Astrocyte (in vitro differentiated cells and primary cell): Measurements from ENCODE around the gene CPED1. TPM values are rescaled to one million over a fixed set of nuclear protein-coding genes. Genes with fewer than 3 reads are reported as not detected.

Experiments
- DNase-seq: peaks from one replicate; pipeline ENCODE4 v3.0.0-alpha.2; 2010; ENCODE audit warnings: low read depth
- FAIRE-seq: peaks from 2 replicates; lab custom pipeline; 2011; peaks lifted over from hg19 to GRCh38; lab: Jason Lieb, UNC
- H2AFZ ChIP-seq: 2 replicates; pipeline ENCODE4 v1.6.0; 2012; ENCODE audit warnings: low read depth, low read length, inconsistent platforms
- H3K27ac ChIP-seq: 2 replicates; pipeline ENCODE4 v1.5.1; 2011; ENCODE audit warnings: low read depth, low read length, inconsistent platforms
- H3K27me3 ChIP-seq: 2 replicates; pipeline ENCODE4 v1.6.0; 2011; ENCODE audit warnings: low read length, inconsistent platforms; ENCODE audit not compliant: insufficient read depth
- H3K36me3 ChIP-seq: 2 replicates; pipeline ENCODE4 v1.5.1; 2011; ENCODE audit warnings: low read length, inconsistent platforms; ENCODE audit not compliant: insufficient read depth
- H3K4me1 ChIP-seq: 2 replicates; pipeline ENCODE4 v1.5.1; 2011; ENCODE audit warnings: low read length, inconsistent platforms; ENCODE audit not compliant: insufficient read depth
- H3K4me2 ChIP-seq: 2 replicates; pipeline ENCODE4 v1.6.0; 2012; ENCODE audit warnings: low read length, inconsistent platforms
- H3K4me3 ChIP-seq: 2 replicates; pipeline ENCODE4 v1.5.1; 2011; ENCODE audit warnings: low read depth, mild to moderate bottlenecking, low read length, inconsistent platforms; ENCODE audit not compliant: insufficient read depth
- H3K79me2 ChIP-seq: 2 replicates; pipeline ENCODE4 v1.6.0; 2012; ENCODE audit warnings: mild to moderate bottlenecking, low read length, inconsistent platforms; ENCODE audit not compliant: insufficient read depth
- H3K9ac ChIP-seq: 2 replicates; pipeline ENCODE4 v1.6.0; 2012; ENCODE audit warnings: mild to moderate bottlenecking, low read length, inconsistent platforms
- H3K9me3 ChIP-seq: 2 replicates; pipeline ENCODE4 v1.5.1; 2012; ENCODE audit warnings: low read depth, mild to moderate bottlenecking, low read length, inconsistent platforms; ENCODE audit not compliant: insufficient read depth
- H4K20me1 ChIP-seq: 2 replicates; pipeline ENCODE4 v1.6.0; 2012; ENCODE audit warnings: low read length, inconsistent platforms; ENCODE audit not compliant: insufficient read depth
- H3K27ac Mint-ChIP-seq: one replicate; pipeline ENCODE4 v1.8.0; 2021; ENCODE audit warnings: mild to moderate bottlenecking, mixed read lengths; ENCODE audit not compliant: unreplicated experiment
- H3K27me3 Mint-ChIP-seq: one replicate; pipeline ENCODE4 v1.8.0; 2021; ENCODE audit warnings: low read depth, mixed read lengths; ENCODE audit not compliant: unreplicated experiment
- H3K36me3 Mint-ChIP-seq: one replicate; pipeline ENCODE4 v1.8.0; 2021; ENCODE audit warnings: low read depth, mixed read lengths; ENCODE audit not compliant: unreplicated experiment
- H3K4me1 Mint-ChIP-seq: one replicate; pipeline ENCODE4 v1.8.0; 2021; ENCODE audit warnings: low read depth, mixed read lengths; ENCODE audit not compliant: unreplicated experiment
- H3K4me3 Mint-ChIP-seq: one replicate; pipeline ENCODE4 v1.8.0; 2021; ENCODE audit warnings: mild to moderate bottlenecking, moderate library complexity, mixed read lengths; ENCODE audit not compliant: unreplicated experiment
- H3K9me3 Mint-ChIP-seq: one replicate; pipeline ENCODE4 v1.8.0; 2021; ENCODE audit warnings: mild to moderate bottlenecking, mixed read lengths; ENCODE audit not compliant: unreplicated experiment
- CTCF ChIP-seq: IDR thresholded peaks from 2 replicates; pipeline ENCODE4 v1.5.1; 2011; ENCODE audit warnings: low read depth, mild to moderate bottlenecking, inconsistent platforms, low read length, moderate library complexity; ENCODE audit not compliant: insufficient read depth
- EZH2 ChIP-seq: IDR thresholded peaks from 2 replicates; pipeline ENCODE4 v1.6.1; 2012; ENCODE audit warnings: mild to moderate bottlenecking, low read length, inconsistent platforms; ENCODE audit not compliant: insufficient read depth
- total RNA-seq: library from RNA; stranded (reverse); gene quantifications from 2 replicates; pipeline ENCODE4 v1.2.1, GENCODE V29; 2021

CPED1 gene
- total RNA-seq, 1 donor from 2014 or later: 6.1 TPM

- no peaks in the 10 kb centered on the region for H4K20me1 ChIP-seq
- H3K36me3 Mint-ChIP-seq: no peaks in the 10 kb centered on the region
- no peak for TF ChIP-seq EZH2
- no peak for TF ChIP-seq CTCF
- no peaks in the 10 kb centered on the region for H3K27me3 ChIP-seq
- peaks cover 6% of the 10 kb centered on the region for H3K4me1 Mint-ChIP-seq
- no peak overlapping the region for H3K4me3 Mint-ChIP-seq
- no peak overlapping the region for H3K27ac Mint-ChIP-seq
- no peak overlapping the region for H3K9ac ChIP-seq
- H3K9me3 ChIP-seq: no peaks in the 10 kb centered on the region
- H3K9me3 Mint-ChIP-seq: no peaks in the 10 kb centered on the region
- H3K4me2 ChIP-seq: no peak overlapping the region
- FAIRE-seq: no peak
- no peak overlapping the region for H3K27ac ChIP-seq
- H3K79me2 ChIP-seq: no peaks in the 10 kb centered on the region
- DNase-seq: no peak
- H2AFZ ChIP-seq: no peak overlapping the region
- no peaks in the 10 kb centered on the region for H3K4me1 ChIP-seq
- H3K27me3 Mint-ChIP-seq: no peaks in the 10 kb centered on the region
- no peaks in the 10 kb centered on the region for H3K36me3 ChIP-seq
- no peak overlapping the region for H3K4me3 ChIP-seq
These were observed 113.1 kb downstream of the CPED1 start for GRCh38 chr7:121101621-121102020.

GRCh38 chr7:121102619-121103018 is 114.1 kb downstream of the CPED1 start:
- no peak overlapping the region for H2AFZ ChIP-seq
- FAIRE-seq (no peak), DNase-seq (no peak)
- no peak overlapping the region for H3K4me3 Mint-ChIP-seq
- H3K4me1 Mint-ChIP-seq: peaks cover 6% of the 10 kb centered on the region
- no peaks in the 10 kb centered on the region for H3K36me3 Mint-ChIP-seq
- no peak overlapping the region for H3K4me2 ChIP-seq
- no peak overlapping the region for H3K9ac ChIP-seq
- H3K4me1 ChIP-seq: no peaks in the 10 kb centered on the region
- H3K36me3 ChIP-seq: no peaks in the 10 kb centered on the region
- no peaks in the 10 kb centered on the region for H3K27me3 Mint-ChIP-seq
- H4K20me1 ChIP-seq: no peaks in the 10 kb centered on the region
- no peak overlapping the region for H3K4me3 ChIP-seq
- H3K27me3 ChIP-seq: no peaks in the 10 kb centered on the region
- H3K9me3 Mint-ChIP-seq: no peaks in the 10 kb centered on the region
- TF ChIP-seq EZH2 (no peak), CTCF (no peak)
- H3K9me3 ChIP-seq: no peaks in the 10 kb centered on the region
- no peak overlapping the region for H3K27ac ChIP-seq
- H3K27ac Mint-ChIP-seq: no peak overlapping the region
- H3K79me2 ChIP-seq: no peaks in the 10 kb centered on the region

- Histone ChIP-seq H3K79me2 (no peaks in the 10 kb centered on the region), H3K4me3 (no peak overlapping the region), H3K9me3 (no peaks in the 10 kb centered on the region), H3K4me1 (no peaks in the 10 kb centered on the region), H3K9ac (no peak overlapping the region), H4K20me1 (no peaks in the 10 kb centered on the region), H3K36me3 (no peaks in the 10 kb centered on the region), H3K27ac (no peak overlapping the region), H2AFZ (no peak overlapping the region), H3K27me3 (no peaks in the 10 kb centered on the region), H3K4me2 (no peak overlapping the region)
- no peaks in the 10 kb centered on the region for H3K36me3 Mint-ChIP-seq
- H3K9me3 Mint-ChIP-seq: no peaks in the 10 kb centered on the region
- no peaks in the 10 kb centered on the region for H3K27me3 Mint-ChIP-seq
- FAIRE-seq: no peak
- no peak for DNase-seq
- TF ChIP-seq EZH2 (no peak), CTCF (no peak)
- no peak overlapping the region for H3K4me3 Mint-ChIP-seq
- no peak overlapping the region for H3K27ac Mint-ChIP-seq
- peaks cover 6% of the 10 kb centered on the region for H3K4me1 Mint-ChIP-seq
These were observed 114.6 kb downstream of the CPED1 start for GRCh38 chr7:121103086-121103485.
